Stimulated activated CD4-positive, alpha-beta T cell treated with anti-CD3 and anti-CD28 coated beads, Interleukin-1b, Interleukin-23, amount 100 ng/mL, for 4 hours (primary cell): ENCODE results near the gene TLN1.
A peak's percentile ranks its signal among the peaks of the same experiment; 100 is the strongest.

Experiments used
- DNase-seq, 2 donors: peaks; one replicate each; pipeline ENCODE4 v3.0.0-alpha.2; 2020; ENCODE audit warnings: low read depth in 2 of 2

The TLN1 gene, protein sequence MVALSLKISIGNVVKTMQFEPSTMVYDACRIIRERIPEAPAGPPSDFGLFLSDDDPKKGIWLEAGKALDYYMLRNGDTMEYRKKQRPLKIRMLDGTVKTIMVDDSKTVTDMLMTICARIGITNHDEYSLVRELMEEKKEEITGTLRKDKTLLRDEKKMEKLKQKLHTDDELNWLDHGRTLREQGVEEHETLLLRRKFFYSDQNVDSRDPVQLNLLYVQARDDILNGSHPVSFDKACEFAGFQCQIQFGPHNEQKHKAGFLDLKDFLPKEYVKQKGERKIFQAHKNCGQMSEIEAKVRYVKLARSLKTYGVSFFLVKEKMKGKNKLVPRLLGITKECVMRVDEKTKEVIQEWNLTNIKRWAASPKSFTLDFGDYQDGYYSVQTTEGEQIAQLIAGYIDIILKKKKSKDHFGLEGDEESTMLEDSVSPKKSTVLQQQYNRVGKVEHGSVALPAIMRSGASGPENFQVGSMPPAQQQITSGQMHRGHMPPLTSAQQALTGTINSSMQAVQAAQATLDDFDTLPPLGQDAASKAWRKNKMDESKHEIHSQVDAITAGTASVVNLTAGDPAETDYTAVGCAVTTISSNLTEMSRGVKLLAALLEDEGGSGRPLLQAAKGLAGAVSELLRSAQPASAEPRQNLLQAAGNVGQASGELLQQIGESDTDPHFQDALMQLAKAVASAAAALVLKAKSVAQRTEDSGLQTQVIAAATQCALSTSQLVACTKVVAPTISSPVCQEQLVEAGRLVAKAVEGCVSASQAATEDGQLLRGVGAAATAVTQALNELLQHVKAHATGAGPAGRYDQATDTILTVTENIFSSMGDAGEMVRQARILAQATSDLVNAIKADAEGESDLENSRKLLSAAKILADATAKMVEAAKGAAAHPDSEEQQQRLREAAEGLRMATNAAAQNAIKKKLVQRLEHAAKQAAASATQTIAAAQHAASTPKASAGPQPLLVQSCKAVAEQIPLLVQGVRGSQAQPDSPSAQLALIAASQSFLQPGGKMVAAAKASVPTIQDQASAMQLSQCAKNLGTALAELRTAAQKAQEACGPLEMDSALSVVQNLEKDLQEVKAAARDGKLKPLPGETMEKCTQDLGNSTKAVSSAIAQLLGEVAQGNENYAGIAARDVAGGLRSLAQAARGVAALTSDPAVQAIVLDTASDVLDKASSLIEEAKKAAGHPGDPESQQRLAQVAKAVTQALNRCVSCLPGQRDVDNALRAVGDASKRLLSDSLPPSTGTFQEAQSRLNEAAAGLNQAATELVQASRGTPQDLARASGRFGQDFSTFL (N-terminal part only)

DNA sequence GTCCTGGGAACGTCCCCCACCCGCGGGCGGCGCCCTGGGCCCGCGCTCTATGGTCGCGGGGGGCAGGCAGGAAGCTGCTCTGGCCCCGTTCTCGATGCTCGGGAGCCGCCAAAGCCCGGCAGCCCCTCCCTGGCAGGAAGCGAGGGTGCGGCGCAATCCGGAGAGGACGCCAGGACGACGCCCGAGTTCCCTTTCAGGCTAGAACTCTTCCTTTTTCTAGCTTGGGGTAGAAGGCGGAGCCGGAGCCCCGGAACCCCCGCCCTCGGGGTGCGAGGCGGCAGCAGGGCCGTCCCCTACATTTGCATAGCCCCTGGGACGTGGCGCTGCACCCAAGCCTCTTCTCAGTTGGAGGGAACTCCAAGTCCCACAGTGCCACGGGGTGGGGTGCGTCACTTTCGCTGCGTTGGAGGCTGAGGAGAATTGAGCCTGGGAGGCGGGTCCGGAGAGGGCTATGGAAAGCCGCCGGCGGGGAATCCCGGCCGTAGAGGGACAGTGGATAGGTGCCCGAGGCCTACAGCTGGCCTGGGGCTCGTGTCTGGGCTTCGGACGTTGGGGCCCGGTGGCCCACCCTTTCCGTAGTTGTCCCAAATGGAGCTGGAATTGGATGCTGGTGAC, at the start of gene TLN1, which contains the start of gene CREB3:
TLN1 (minus strand) TSS at position 11 of the 615 bp plus-strand sequence. CDS start 6,501 bp downstream, outside the sequence.
CREB3 (plus strand) TSS at position 482 of the 615 bp plus-strand sequence; CDS start at position 589, 107 bp downstream.
- DNase-seq = peak; percentile 90 to 91

DNA sequence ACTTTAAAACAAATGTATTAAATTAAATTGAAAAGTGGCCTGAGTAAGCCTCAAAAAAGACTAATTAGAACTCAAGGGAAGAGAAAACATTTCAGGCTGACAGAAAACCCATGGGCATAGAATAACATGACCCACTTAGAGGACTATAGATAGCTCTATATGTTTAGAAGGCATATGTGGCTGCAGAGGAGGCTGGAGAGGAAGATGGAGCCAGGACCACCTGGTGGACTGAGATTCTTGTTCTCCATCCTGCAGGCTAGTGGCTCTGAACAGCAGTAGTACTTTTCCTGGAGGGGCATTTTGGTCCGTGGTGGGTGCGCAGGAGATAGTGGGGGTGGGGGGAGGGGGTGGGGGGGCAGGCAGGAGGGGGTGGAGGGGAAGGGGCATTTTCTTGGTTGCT, 49.1 kb upstream of the TLN1 start:
- no peak for DNase-seq

DNA sequence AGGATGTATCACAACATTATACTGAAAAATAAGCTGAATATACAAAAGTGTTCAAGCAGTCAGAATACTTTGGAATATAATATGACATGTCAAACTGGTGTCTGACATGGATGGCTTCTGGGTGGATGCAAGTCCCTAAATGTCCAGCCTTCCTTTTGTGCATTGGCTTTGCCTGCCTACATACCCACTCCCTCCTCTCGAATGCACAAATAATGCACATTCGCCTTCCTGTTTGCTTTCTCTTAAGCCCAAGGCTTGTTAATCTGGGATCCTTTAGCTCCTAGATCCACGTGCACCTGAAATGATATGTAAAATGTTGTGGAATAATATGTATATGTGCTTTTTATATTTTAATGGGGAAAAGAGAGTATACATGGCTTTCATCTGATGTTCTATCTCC, 46.5 kb upstream of the TLN1 start:
- DNase-seq = no peak

DNA sequence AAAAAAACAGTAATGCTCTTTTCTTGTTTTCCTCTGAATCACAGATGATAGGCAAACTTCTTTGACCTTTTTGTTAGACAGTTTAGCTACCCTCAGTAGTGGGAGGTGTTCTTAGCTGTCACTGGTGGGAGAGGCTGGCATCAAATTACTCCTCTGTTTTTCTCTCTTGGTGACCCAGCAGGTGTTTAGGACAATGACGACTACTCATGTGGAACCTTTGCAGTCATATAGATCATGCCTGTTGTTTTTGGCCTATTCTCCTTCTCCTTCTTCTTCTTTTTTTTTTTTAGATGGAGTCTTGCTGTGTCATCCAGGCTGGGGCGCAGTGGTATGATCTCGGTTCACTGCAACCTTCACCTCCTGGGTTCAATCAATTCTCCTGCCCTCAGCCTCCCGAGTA, 44.0 kb upstream of the TLN1 start:
- DNase-seq = no peak

DNA sequence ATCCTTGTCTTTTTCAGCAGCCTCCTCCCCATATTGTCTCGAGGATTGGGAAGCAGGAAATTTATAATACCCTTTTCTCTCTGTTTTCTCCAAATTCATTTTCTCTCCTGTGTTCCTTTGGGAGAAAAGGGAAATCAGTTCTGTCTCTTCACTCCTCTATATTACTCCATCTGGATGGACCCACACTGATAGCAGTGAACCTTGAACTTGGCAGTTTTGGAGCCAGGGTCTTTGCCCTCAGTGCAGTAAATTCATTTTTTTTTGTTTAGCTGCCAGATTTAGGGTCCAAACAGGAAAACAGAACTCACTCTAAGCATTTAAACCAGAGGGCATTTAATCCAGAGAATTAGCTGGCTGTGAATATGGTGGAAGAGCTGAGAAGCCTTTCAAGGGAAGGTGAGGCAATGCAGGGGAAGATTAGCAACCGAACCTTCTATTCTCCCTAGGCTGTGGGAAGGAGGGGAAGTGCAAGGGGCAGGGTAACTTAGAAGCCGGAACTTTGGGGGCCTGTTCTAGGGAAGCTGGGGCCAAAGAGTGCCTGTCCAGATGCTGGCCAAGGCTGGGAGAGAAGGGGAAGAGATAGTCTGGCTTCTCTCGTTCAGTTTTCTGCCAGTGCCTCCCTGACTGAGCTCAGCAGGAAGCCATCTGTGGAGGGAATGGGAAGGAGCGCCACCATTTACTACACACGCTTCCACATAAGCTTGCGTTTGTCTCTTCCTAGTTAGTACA, 43.1 kb upstream of the TLN1 start:
- no peak for DNase-seq

DNA sequence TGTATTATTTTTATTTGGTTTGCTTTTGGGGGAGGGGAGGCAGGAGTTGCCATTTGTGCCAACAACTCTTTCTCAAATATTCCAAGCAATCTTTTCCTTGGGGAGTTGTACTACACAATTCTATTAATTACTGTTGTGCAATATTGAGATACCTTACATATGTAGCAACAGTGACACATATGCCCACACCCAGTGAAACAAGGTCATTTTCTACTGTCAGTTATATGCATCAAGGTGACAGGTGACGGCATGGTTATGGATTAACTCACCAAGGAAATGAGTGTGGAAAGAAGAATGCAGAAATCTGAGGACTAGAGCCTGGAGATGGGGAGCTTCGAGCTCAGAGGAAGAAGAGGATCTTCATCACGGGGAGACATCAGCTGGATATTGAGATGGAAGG, 39.9 kb upstream of the TLN1 start:
- DNase-seq = no peak

DNA sequence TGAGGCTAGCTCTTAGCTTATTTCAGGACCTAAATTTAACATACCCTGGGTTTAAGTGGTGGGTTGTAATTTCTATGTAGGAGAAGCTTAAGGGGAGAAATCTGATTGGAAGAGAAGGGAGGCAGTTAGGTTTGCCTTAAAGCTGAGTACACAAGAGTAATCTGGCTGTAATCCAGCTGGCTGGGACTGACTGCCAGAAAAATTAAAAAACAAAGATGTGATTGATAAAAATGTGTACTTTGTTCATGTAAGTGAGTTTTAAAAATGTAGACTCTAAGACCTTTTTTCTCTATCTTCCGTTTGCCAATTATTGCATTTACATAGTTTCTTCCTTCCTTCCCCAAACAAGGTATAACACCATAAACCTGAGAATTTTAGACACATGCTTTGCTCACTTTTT, 39.5 kb upstream of the TLN1 start:
- no peak for DNase-seq

DNA sequence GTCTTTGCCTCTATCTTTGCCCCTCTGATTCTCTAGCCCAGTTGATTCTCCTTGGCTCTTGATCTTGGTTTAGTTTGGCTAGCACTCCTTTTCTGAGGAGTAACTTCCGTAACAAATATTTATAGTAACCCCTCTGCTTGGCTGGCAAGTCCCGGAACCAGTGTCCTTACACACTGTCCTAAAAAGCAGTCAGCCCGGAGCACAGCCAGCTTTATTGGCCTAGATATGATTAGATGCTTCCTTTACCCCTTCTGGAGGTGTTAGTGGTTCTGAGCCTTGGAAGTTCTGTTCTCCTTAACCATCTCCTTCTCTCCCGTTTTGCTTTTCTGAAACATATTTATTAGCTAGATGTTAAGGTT, 39.1 kb upstream of the TLN1 start:
- DNase-seq = no peak

DNA sequence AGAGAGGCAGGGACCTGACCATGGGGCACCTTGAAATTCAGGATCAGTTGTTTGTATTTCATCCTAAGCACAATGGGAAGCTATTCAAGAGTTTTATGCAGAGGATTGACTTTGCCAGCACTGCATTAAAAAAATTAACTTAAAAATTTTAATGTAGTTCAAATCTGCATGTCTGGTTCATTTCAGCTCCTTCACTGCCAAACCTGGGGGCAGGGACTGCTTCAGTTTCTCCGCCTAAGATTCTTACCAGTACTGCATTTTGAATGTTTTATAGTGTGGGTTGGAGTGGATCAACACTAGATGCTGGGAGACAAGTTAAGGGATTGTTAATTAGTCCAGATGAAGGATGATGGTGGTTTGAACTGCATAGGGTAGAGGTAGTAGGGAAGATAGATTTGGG, 37.8 kb upstream of the TLN1 start:
- DNase-seq = no peak

DNA sequence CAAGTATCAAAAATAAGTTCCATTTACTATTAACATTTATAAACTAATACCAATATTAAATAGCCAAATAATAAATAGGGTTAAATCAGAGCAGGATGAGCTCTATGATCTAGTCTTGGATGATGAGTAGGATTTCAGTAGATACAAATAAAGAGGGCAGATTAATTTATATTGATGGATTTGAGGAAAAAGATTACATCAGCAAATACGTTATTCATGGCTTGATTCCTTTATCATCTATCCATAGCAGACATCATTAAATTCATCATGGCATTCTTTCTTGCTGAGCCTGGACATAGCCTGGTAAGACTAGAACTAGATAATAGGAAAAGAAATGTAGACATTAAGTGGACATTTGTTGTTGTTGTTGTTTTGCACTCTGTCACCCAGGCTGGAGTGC, 35.5 kb upstream of the TLN1 start:
- no peak for DNase-seq

DNA sequence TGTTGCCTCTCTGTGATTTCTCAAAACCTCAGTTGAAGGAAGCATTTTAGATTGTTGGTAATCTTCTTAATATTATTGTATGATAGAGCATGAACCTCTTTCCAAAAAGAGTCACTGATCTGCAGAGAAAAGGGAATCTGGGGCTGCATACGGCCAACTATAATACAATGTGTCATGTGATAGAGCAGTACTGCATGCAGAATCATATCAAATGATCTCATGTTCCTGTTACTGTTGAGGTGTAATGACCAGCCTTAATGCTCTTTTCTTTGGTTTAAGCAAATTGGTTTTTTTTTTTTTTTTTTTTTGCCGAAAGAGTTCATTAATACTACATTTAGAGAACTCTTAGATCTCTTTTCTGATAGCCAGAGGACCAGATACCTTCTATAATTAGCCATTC, 35.0 kb upstream of the TLN1 start:
- DNase-seq = no peak

DNA sequence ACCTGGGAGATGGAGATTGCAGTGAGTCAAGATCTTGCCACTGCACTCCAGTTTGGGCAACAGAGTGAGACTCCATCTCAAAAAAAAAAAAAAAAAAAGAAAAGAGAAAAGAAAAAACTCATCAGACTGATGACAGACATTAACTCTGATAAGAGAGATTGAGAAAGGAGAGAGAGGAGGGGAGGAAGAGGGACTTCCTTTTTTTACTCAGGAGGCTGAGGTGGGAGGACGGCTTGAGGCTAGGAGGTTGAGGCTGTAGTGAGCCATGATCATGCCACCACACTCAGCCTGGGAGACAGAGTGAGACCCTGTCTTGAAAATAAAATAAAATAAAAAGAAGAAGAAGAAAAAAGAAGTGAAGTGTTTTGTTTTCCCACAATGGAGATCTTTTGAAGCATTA, 31.8 kb upstream of the TLN1 start:
- DNase-seq = no peak

DNA sequence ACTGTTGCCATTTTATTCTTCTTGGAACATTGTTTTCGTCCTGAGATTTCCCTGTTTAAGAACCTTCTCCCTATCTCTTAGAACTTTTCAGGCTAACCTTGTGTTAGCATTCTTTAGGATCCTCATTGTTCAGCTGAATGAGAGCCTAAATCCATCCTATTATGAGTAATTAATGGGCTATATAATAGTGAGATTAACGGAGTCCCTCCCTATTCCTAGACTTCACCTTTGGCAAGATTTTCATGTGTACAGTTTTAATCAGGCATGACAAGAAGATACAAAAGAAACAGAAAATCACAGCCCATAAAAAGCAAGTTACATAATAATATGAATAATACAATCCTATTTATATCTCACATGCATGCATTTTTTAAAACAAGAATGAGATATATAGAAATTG, 31.2 kb upstream of the TLN1 start:
- DNase-seq = no peak

DNA sequence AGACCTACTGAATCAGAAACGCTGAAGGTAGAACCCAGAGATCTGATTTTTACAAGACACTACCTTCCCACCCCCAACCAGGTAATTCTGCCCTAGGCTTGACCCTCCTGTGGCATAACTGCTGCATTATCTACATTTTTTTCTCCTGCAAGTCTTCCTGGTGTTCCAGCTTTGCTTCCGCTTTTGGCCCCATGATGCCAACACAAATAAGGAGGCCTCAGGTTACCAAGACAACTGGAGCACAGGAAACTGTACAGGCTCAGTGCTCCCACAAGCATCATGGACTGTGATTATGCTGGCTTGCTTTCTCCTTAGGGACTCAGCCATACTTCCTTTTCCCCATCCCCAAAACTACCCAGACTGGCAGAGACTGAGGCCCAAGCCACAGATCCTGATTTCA, 28.7 kb upstream of the TLN1 start:
- DNase-seq = no peak

DNA sequence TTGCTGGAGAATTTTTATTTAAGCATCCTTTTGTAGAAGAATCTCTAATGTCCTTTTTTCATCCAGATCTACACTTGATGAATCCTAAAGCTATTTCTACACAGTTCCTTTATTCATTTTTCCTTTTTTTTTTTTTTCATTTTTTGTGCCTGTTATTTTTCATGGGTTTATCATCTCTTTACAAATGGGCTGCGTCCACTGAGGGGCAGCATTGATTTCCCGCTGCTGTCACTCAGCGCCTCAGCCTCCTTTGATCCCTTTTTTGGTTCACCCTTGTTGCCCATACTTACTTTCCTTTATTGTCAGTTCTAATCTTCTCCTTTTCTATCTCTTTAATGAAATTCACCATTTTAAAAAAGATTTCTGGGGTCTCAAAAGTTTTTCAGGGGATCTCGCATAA, 27.8 kb upstream of the TLN1 start:
- no peak for DNase-seq

DNA sequence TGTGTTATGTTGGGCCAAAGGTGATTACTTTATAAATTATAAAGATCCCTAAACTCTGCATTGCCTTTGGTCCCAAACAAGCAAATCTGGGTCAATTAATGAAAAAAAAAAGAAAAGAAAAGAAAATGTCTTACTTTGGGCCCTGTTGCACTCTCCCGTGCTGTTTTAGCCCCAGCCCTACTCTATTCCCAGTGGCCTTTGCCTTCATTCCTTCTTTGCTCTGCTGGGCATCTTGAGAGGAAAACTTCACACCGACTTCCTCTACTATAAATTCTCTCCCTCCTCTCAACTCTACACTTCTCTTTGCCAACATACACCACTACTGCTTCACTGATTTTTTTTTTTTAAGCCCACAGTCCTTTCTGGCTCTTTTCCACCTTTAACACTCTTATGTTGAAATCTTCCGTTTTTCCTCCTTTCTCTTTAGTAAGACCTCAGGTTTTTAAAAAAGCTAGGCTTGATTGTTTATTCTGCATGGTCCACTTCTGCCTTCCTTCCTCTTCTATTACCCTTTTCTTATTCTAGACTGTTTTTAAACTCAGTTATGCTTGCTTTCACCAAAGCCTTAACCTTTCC, 26.6 kb upstream of the TLN1 start:
- no peak for DNase-seq

DNA sequence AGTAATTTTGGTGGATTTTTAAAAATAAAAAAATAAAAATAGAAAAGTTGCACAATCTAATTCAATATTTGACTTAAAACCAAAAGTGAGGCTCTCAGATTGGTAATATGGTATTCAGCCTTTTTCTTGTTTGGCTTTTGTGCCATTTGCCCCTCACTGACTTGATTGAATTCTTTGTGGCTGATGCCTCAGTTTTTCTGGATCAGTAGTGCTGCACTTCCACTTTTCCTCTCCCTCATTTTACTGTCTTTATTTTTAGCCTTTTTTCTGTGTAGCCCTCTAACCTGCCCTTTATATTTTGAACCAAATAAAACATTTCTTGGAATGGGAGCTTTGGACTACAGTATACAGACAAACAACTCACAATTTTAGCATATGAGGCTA, 25.9 kb upstream of the TLN1 start:
- DNase-seq = no peak

DNA sequence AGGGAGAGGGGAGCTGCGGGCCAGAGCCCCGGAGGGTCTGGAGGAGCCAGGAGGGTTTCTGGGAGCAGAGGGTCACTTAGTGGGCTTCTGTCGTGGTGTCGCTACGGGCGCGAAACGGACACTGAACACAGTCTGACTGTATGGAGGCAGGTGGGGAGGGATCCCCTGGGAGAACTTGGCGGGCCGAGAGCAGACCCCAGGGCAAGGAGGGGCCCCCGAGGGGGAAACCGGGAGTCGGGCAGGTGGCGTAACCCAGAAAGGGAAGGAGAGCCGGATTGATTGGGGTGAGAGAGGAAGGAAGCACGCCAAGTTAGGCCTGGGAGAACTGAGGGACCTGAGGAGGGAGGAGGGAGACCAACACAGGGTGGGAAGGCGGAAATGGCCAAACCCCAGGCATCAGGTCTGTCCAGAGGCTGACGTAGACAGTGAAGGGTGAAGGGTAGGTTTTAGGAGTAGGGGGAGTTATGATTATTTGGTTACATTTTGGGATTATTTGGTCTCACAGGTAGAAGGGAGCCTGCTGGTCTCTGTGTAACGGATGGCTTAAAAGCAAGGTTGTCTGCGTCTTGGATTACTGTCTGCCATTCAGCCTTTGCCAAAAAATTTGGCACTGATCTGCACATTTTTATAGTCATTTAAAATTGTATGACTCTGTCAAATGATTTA, 25.4 kb upstream of the TLN1 start:
- DNase-seq = no peak

DNA sequence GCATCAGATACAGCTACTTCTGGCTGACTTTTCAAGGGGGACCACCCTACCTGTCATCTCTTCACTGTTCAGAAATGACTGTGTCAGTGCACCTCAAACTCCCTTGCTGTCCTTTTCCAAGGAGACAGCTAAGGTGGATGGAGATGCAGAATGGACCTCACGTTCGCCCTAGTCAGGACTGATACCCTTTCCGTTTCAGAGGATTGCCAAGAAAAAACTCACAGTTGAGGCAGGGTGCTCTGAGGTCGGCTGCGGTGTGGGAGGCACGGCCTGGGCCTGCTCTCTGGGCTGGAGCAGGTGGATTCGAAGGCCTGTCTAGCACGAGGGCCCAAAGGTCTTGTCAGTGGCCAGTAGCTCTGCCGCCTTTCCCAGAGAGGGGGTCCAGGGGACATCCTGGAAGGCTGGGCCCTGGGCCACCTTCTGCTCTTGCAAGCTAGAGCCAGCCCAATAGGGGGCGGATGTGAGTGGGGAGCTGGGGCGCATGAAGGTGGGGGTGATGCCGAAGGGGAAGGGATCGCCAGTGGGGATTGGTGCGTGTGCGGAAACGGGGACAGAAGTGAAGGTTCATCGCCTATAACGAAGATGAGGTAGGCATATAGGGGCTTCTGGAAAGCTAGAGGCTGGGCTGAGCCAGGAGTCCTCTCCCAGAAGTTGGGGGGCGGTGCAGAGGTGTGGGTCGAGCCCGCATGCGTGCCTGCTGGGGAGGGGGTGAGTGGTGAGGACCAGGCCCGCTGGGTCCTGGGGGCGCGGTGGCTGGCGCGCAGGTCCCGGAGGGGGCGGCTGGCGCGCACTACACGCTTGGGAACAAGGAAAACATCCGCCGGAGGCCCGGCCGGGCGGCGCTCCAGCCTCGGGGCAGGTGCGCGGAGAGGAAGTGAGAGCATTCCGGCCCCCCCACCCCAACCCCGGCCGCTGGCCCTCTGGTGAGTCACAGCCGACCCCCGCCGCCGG, 24.6 kb upstream of the TLN1 start:
- peak; percentile 72 for DNase-seq
